GM23338 (cell line): ENCODE data around the gene PRPH. TPM values are rescaled to one million over a fixed set of nuclear protein-coding genes. Genes with fewer than 3 reads are reported as not detected.
A peak's percentile ranks its signal among the peaks of the same experiment; 100 is the strongest.

Experiments
- ATAC-seq: fragments of 200-7000 bp; cut with Tn5 transposase; 3 replicates; pipeline ENCODE4 v1.9.1; 2020
- DNase-seq: peaks from one replicate; pipeline ENCODE4 v3.0.0-alpha.2; 2015; ENCODE audit warnings: low spot score
- H2AFZ ChIP-seq: fragments of 200-600 bp; sonication (generic); 2 replicates; pipeline ENCODE4 v1.8.0; 2016; ENCODE audit warnings: antibody characterized with exemption, mild to moderate bottlenecking, moderate library complexity
- H3F3A ChIP-seq: fragments of 200-600 bp; sonication (generic); replicated peaks from 2 replicates; pipeline ENCODE4 v1.8.0; 2017; ENCODE audit warnings: antibody characterized with exemption, mixed run types, low read depth
- H3K27ac ChIP-seq: fragments of 200-600 bp; sonication (generic); 2 replicates; pipeline ENCODE4 v1.6.1; 2016; ENCODE audit warnings: low read depth
- H3K27me3 ChIP-seq: fragments of 200-600 bp; sonication (generic); 2 replicates; pipeline ENCODE4 v1.8.0; 2016; ENCODE audit warnings: mild to moderate bottlenecking, mixed run types, moderate library complexity; ENCODE audit not compliant: insufficient read depth
- H3K36me3 ChIP-seq: fragments of 200-600 bp; sonication (generic); 2 replicates; pipeline ENCODE4 v1.8.0; 2016; ENCODE audit warnings: mild to moderate bottlenecking; ENCODE audit not compliant: insufficient read depth
- H3K4me1 ChIP-seq: fragments of 200-600 bp; sonication (generic); 2 replicates; pipeline ENCODE4 v1.8.0; 2016; ENCODE audit warnings: mild to moderate bottlenecking, moderate library complexity; ENCODE audit not compliant: insufficient read depth
- H3K4me2 ChIP-seq: fragments of 200-600 bp; sonication (generic); 2 replicates; pipeline ENCODE4 v1.7.1; 2017; ENCODE audit warnings: mixed run types
- H3K4me3 ChIP-seq: fragments of 200-600 bp; sonication (generic); 2 replicates; pipeline ENCODE4 v1.6.1; 2016; ENCODE audit warnings: mixed run types
- H3K79me2 ChIP-seq: fragments of 200-600 bp; sonication (generic); replicated peaks from 2 replicates; pipeline ENCODE4 v1.8.0; 2017; ENCODE audit warnings: mild to moderate bottlenecking; ENCODE audit not compliant: insufficient read depth
- H3K9me2 ChIP-seq: fragments of 200-600 bp; sonication (generic); 2 replicates; pipeline ENCODE4 v1.8.0; 2017; ENCODE audit not compliant: insufficient read depth
- H4K20me1 ChIP-seq: fragments of 200-600 bp; sonication (generic); replicated peaks from 2 replicates; pipeline ENCODE4 v1.8.0; 2017; ENCODE audit warnings: mild to moderate bottlenecking; ENCODE audit not compliant: insufficient read depth
- H3K27ac Mint-ChIP-seq: 2 replicates; pipeline ENCODE4 v1.8.0; 2020; ENCODE audit warnings: inconsistent platforms, mild to moderate bottlenecking, moderate library complexity, mixed read lengths
- H3K27me3 Mint-ChIP-seq: 3 replicates; pipeline ENCODE4 v1.8.0; 2022; ENCODE audit warnings: low read depth, mild to moderate bottlenecking, moderate library complexity, mixed read lengths, inconsistent platforms; ENCODE audit not compliant: insufficient read depth, poor library complexity
- H3K36me3 Mint-ChIP-seq: 3 replicates; pipeline ENCODE4 v1.8.0; 2021; ENCODE audit warnings: low read depth, mild to moderate bottlenecking, inconsistent platforms, moderate library complexity, mixed read lengths
- H3K4me1 Mint-ChIP-seq: 3 replicates; pipeline ENCODE4 v1.8.0; 2020; ENCODE audit warnings: mild to moderate bottlenecking, inconsistent platforms, mixed read lengths
- H3K4me3 Mint-ChIP-seq: 3 replicates; pipeline ENCODE4 v1.8.0; 2021; ENCODE audit warnings: moderate library complexity, mild to moderate bottlenecking, inconsistent platforms, mixed read lengths
- H3K9me3 Mint-ChIP-seq: 3 replicates; pipeline ENCODE4 v1.8.0; 2020; ENCODE audit warnings: moderate library complexity, mild to moderate bottlenecking, inconsistent platforms, mixed read lengths
- EZH2 ChIP-seq: fragments of 200-600 bp; sonication (generic); IDR thresholded peaks from one replicate; pipeline ENCODE4 v1.8.0; 2017; ENCODE audit warnings: antibody characterized with exemption, mild to moderate bottlenecking, low read depth; ENCODE audit not compliant: unreplicated experiment
- NANOG ChIP-seq: IDR thresholded peaks from 2 replicates; pipeline ENCODE4 v1.6.1; 2016; ENCODE audit warnings: antibody characterized with exemption, borderline replicate concordance
- POLR2AphosphoS5 ChIP-seq: IDR thresholded peaks from 2 replicates; pipeline ENCODE4 v1.6.1; 2016; ENCODE audit warnings: antibody characterized with exemption, low read depth
- STAT1 ChIP-seq: IDR thresholded peaks from one replicate; pipeline ENCODE4 v1.6.1; 2016; ENCODE audit warnings: antibody characterized with exemption; ENCODE audit not compliant: unreplicated experiment
- ZNF114 ChIP-seq: fragments of 250-450 bp; sonication (Bioruptor Pico); IDR thresholded peaks from 2 replicates; pipeline ENCODE4 v1.5.0; 2020; ENCODE audit warnings: mild to moderate bottlenecking, moderate library complexity
- polyA plus RNA-seq: library from polyadenylated mRNA; unstranded; fragments of >200 nt; fragmentation: Nextera tagmentation; extraction: Ambion mirVana; gene quantifications from 2 replicates; pipeline ENCODE4 v1.2.1, GENCODE V29; 2016
- total RNA-seq: library from RNA; depleted of rRNA; stranded (reverse); fragments of >200 nt; shearing (Covaris generic); gene quantifications from 2 replicates; pipeline ENCODE4 v1.2.3, GENCODE V29; 2014
- TF ChIP-seq, protein P1 (sequence below): IDR thresholded peaks from one replicate; pipeline ENCODE4 v1.6.1; 2018; ENCODE audit warnings: antibody characterized with exemption; ENCODE audit not compliant: unreplicated experiment
- TF ChIP-seq, protein P2 (sequence below): IDR thresholded peaks from 2 replicates; pipeline ENCODE4 v1.6.1; 2016; ENCODE audit warnings: antibody characterized with exemption
- TF ChIP-seq, protein P3 (sequence below), 2 experiments: fragments of 200-600 bp in 1 of 2; sonication (generic) in 1 of 2; conservative IDR thresholded peaks; 2 replicates each; pipeline versions ENCODE4 v1.5.1 to v1.6.1; 2016 to 2017; ENCODE audit warnings: antibody characterized with exemption in 2 of 2, low read depth in 2 of 2, mild to moderate bottlenecking in 2 of 2, moderate library complexity in 1 of 2
- TF ChIP-seq, protein P4 (sequence below): fragments of 250-450 bp; sonication (Bioruptor Pico); IDR thresholded peaks from 2 replicates; pipeline ENCODE4 v1.5.0; 2020; ENCODE audit warnings: mild to moderate bottlenecking, moderate library complexity

Gene PRPH
- total and polyA plus RNA-seq, 2 experiments from 2014 or later: 0.24 to 0.36 TPM

DNA sequence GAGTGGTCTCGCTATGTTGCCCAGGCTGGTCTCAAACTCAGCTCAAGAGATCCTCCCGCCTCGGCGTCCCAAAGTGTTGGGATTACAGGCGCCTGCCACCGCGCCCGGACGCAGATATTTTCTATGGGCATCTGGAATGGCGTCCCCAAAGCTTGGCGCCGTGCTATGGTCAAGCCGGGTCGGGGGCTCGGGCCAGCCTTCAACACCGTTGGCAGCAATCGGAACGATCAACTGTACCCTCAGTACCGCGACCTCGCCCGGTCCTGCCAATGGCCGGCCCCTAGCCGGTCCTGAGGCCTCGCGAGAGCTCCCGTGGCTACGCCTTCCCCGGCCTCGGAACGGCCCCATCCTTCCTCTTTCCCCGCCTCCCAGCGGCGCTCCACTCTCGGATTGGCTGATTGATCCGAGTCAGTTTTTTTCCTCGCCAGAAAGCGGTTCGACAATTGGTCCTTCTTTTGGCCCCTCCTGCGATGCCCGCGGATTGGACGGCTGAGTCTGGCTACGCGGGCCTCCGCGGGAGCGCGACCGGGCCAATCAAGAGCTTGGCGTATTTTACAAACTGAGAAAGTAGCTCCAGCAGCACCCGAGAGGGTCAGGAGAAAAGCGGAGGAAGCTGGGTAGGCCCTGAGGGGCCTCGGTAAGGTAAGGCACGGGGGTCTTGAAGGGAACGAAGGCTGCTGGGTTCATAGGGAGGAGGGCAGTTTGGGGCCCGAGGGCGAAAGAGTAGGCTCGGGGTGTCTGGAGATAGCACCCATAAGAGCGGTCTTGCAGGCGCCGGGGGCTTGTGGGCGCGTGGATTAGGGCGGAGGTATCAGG is 28.0 kb downstream of the PRPH start, which contains the start of gene TROAP (continued):
- TF ChIP-seq, protein P1, sequence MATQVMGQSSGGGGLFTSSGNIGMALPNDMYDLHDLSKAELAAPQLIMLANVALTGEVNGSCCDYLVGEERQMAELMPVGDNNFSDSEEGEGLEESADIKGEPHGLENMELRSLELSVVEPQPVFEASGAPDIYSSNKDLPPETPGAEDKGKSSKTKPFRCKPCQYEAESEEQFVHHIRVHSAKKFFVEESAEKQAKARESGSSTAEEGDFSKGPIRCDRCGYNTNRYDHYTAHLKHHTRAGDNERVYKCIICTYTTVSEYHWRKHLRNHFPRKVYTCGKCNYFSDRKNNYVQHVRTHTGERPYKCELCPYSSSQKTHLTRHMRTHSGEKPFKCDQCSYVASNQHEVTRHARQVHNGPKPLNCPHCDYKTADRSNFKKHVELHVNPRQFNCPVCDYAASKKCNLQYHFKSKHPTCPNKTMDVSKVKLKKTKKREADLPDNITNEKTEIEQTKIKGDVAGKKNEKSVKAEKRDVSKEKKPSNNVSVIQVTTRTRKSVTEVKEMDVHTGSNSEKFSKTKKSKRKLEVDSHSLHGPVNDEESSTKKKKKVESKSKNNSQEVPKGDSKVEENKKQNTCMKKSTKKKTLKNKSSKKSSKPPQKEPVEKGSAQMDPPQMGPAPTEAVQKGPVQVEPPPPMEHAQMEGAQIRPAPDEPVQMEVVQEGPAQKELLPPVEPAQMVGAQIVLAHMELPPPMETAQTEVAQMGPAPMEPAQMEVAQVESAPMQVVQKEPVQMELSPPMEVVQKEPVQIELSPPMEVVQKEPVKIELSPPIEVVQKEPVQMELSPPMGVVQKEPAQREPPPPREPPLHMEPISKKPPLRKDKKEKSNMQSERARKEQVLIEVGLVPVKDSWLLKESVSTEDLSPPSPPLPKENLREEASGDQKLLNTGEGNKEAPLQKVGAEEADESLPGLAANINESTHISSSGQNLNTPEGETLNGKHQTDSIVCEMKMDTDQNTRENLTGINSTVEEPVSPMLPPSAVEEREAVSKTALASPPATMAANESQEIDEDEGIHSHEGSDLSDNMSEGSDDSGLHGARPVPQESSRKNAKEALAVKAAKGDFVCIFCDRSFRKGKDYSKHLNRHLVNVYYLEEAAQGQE: no peak

DNA sequence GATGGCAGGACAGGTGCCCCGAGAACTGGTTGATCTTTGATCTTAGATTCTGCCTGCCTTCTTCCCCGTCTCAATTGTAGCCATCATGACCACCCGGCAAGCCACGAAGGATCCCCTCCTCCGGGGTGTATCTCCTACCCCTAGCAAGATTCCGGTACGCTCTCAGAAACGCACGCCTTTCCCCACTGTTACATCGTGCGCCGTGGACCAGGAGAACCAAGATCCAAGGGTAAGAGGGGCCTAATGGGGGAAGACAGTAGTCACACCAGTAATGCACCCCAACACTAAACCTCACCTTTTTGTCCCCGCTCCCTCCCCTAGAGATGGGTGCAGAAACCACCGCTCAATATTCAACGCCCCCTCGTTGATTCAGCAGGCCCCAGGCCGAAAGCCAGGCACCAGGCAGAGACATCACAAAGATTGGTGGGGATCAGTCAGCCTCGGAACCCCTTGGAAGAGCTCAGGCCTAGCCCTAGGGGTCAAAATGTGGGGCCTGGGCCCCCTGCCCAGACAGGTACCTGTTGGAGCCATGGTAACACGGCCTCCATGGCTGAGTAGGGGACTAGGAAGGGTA is 28.7 kb downstream of the PRPH start:
- H4K20me1 ChIP-seq: no peaks in the 10 kb centered on the region
- H3K27me3 Mint-ChIP-seq: peaks cover 6% of the 10 kb centered on the region

More for the DNA sequence above, 28.7 kb downstream of the PRPH start:
- H3K4me2 ChIP-seq: peak overlapping the region; percentile 97
- no peaks in the 10 kb centered on the region for H3K9me3 Mint-ChIP-seq
- no peaks in the 10 kb centered on the region; the same call in 1 of the 2 replicates for H3F3A ChIP-seq
- H3K79me2 ChIP-seq: peaks cover 6% of the 10 kb centered on the region; the same call in 1 of the 2 replicates
- peaks cover 36% of the 10 kb centered on the region for H3K36me3 Mint-ChIP-seq
- DNase-seq (no peak), ATAC-seq (no peak)
- H3K36me3 ChIP-seq: peaks cover 18% of the 10 kb centered on the region; the same call in 1 of the 2 replicates
- H3K9me2 ChIP-seq: no peaks in the 10 kb centered on the region
- H3K4me1 ChIP-seq: peaks cover 11% of the 10 kb centered on the region; the same call in 1 of the 2 replicates
- 0 out of 2 replicates have a peak, but pooled peaks cover 9% of the 10 kb centered on the region for H3K27me3 ChIP-seq
- peak overlapping the region; percentile 66 for H3K4me3 ChIP-seq
- no peak overlapping the region for H3K27ac ChIP-seq
- H2AFZ ChIP-seq: peak overlapping the region; percentile 67; the same call in 1 of the 2 replicates
- H3K4me3 Mint-ChIP-seq: peak overlapping the region; percentile 100
- H3K4me1 Mint-ChIP-seq: peaks cover 11% of the 10 kb centered on the region
- peak overlapping the region; percentile 98 for H3K27ac Mint-ChIP-seq
- TF ChIP-seq, protein P2, sequence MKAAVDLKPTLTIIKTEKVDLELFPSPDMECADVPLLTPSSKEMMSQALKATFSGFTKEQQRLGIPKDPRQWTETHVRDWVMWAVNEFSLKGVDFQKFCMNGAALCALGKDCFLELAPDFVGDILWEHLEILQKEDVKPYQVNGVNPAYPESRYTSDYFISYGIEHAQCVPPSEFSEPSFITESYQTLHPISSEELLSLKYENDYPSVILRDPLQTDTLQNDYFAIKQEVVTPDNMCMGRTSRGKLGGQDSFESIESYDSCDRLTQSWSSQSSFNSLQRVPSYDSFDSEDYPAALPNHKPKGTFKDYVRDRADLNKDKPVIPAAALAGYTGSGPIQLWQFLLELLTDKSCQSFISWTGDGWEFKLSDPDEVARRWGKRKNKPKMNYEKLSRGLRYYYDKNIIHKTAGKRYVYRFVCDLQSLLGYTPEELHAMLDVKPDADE: no peak
- no peak for TF ChIP-seq EZH2
- TF ChIP-seq ZNF114: no peak
- TF ChIP-seq NANOG: no peak
- TF ChIP-seq, protein P3, sequence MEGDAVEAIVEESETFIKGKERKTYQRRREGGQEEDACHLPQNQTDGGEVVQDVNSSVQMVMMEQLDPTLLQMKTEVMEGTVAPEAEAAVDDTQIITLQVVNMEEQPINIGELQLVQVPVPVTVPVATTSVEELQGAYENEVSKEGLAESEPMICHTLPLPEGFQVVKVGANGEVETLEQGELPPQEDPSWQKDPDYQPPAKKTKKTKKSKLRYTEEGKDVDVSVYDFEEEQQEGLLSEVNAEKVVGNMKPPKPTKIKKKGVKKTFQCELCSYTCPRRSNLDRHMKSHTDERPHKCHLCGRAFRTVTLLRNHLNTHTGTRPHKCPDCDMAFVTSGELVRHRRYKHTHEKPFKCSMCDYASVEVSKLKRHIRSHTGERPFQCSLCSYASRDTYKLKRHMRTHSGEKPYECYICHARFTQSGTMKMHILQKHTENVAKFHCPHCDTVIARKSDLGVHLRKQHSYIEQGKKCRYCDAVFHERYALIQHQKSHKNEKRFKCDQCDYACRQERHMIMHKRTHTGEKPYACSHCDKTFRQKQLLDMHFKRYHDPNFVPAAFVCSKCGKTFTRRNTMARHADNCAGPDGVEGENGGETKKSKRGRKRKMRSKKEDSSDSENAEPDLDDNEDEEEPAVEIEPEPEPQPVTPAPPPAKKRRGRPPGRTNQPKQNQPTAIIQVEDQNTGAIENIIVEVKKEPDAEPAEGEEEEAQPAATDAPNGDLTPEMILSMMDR (conservative IDR thresholded peaks at IDR 0.05; ENCODE audit: low read depth in 2 of 2): no peak
- no peak for TF ChIP-seq STAT1
- TF ChIP-seq, protein P4, sequence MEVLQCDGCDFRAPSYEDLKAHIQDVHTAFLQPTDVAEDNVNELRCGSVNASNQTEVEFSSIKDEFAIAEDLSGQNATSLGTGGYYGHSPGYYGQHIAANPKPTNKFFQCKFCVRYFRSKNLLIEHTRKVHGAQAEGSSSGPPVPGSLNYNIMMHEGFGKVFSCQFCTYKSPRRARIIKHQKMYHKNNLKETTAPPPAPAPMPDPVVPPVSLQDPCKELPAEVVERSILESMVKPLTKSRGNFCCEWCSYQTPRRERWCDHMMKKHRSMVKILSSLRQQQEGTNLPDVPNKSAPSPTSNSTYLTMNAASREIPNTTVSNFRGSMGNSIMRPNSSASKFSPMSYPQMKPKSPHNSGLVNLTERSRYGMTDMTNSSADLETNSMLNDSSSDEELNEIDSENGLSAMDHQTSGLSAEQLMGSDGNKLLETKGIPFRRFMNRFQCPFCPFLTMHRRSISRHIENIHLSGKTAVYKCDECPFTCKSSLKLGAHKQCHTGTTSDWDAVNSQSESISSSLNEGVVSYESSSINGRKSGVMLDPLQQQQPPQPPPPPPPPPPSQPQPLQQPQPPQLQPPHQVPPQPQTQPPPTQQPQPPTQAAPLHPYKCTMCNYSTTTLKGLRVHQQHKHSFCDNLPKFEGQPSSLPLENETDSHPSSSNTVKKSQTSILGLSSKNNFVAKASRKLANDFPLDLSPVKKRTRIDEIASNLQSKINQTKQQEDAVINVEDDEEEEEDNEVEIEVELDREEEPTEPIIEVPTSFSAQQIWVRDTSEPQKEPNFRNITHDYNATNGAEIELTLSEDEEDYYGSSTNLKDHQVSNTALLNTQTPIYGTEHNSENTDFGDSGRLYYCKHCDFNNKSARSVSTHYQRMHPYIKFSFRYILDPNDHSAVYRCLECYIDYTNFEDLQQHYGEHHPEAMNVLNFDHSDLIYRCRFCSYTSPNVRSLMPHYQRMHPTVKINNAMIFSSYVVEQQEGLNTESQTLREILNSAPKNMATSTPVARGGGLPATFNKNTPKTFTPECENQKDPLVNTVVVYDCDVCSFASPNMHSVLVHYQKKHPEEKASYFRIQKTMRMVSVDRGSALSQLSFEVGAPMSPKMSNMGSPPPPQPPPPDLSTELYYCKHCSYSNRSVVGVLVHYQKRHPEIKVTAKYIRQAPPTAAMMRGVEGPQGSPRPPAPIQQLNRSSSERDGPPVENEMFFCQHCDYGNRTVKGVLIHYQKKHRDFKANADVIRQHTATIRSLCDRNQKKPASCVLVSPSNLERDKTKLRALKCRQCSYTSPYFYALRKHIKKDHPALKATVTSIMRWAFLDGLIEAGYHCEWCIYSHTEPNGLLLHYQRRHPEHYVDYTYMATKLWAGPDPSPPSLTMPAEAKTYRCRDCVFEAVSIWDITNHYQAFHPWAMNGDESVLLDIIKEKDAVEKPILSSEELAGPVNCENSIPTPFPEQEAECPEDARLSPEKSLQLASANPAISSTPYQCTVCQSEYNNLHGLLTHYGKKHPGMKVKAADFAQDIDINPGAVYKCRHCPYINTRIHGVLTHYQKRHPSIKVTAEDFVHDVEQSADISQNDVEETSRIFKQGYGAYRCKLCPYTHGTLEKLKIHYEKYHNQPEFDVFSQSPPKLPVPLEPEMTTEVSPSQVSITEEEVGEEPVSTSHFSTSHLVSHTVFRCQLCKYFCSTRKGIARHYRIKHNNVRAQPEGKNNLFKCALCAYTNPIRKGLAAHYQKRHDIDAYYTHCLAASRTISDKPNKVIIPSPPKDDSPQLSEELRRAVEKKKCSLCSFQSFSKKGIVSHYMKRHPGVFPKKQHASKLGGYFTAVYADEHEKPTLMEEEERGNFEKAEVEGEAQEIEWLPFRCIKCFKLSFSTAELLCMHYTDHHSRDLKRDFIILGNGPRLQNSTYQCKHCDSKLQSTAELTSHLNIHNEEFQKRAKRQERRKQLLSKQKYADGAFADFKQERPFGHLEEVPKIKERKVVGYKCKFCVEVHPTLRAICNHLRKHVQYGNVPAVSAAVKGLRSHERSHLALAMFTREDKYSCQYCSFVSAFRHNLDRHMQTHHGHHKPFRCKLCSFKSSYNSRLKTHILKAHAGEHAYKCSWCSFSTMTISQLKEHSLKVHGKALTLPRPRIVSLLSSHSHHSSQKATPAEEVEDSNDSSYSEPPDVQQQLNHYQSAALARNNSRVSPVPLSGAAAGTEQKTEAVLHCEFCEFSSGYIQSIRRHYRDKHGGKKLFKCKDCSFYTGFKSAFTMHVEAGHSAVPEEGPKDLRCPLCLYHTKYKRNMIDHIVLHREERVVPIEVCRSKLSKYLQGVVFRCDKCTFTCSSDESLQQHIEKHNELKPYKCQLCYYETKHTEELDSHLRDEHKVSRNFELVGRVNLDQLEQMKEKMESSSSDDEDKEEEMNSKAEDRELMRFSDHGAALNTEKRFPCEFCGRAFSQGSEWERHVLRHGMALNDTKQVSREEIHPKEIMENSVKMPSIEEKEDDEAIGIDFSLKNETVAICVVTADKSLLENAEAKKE (CRISPR knock-in tag): no peak
- no peak for TF ChIP-seq POLR2AphosphoS5
